Activated CD4-positive, alpha-beta T cell treated with anti-CD3 and anti-CD28 coated beads, Interleukin-10, Interleukin-2, amounts not matched to agents 100 ng/mL and 50 ng/mL, durations not matched to agents 16 hours and 8 hours (primary cell): ENCODE results near the gene CHTOP.
A peak's percentile ranks its signal among the peaks of the same experiment; 100 is the strongest.
"Not testable (repeated sequence)": the region's sequence is repeated elsewhere in the genome, so short reads cannot be mapped to it uniquely, and the experiment has no call there.

Experiments
- DNase-seq: peaks from one replicate; pipeline ENCODE4 v3.0.0-alpha.2; 2020

CHTOP gene

GRCh38 chr1:153633754-153634665, at the start of gene CHTOP:
Gene CHTOP, plus strand, starts transcription at chr1:153634066. Its CDS starts 2,523 bp downstream, at chr1:153636589.
- peak; percentile 99 for DNase-seq

- no peak for DNase-seq
These were observed 48.9 kb upstream of the CHTOP start for GRCh38 chr1:153585006-153585405.

GRCh38 chr1:153586347-153586746, 47.5 kb upstream of the CHTOP start:
- DNase-seq: no peak

GRCh38 chr1:153587314-153587713, 46.6 kb upstream of the CHTOP start:
- no peak for DNase-seq

- DNase-seq: not testable (repeated sequence)
These were observed 45.8 kb upstream of the CHTOP start for GRCh38 chr1:153588033-153588432.

- no peak for DNase-seq
These were observed 45.4 kb upstream of the CHTOP start for GRCh38 chr1:153588482-153588881.

GRCh38 chr1:153592748-153593147, 41.1 kb upstream of the CHTOP start:
- DNase-seq: no peak

GRCh38 chr1:153597206-153597605, 36.7 kb upstream of the CHTOP start:
- DNase-seq: peak; percentile 44

- peak; percentile 37 for DNase-seq
These were observed 35.3 kb upstream of the CHTOP start for GRCh38 chr1:153598309-153599172.

- no peak for DNase-seq
These were observed 34.0 kb upstream of the CHTOP start for GRCh38 chr1:153599847-153600246.

- no peak for DNase-seq
These were observed 31.1 kb upstream of the CHTOP start for GRCh38 chr1:153602749-153603148.

- no peak for DNase-seq
These were observed 27.7 kb upstream of the CHTOP start for GRCh38 chr1:153606194-153606593.

- no peak for DNase-seq
These were observed 26.5 kb upstream of the CHTOP start for GRCh38 chr1:153607381-153607780.

GRCh38 chr1:153608089-153608682, 25.7 kb upstream of the CHTOP start:
- no peak for DNase-seq

GRCh38 chr1:153608742-153609584, 24.9 kb upstream of the CHTOP start:
- DNase-seq: no peak

- DNase-seq: no peak
These were observed 24.3 kb upstream of the CHTOP start for GRCh38 chr1:153609585-153609907.

- no peak for DNase-seq
These were observed 23.5 kb upstream of the CHTOP start for GRCh38 chr1:153610334-153610733.

GRCh38 chr1:153610811-153611301, 23.0 kb upstream of the CHTOP start:
- DNase-seq: no peak

- DNase-seq: no peak
These were observed 22.5 kb upstream of the CHTOP start for GRCh38 chr1:153611356-153611755.

- DNase-seq: no peak
These were observed 21.6 kb upstream of the CHTOP start for GRCh38 chr1:153612111-153612754.

GRCh38 chr1:153612755-153613331, 21.0 kb upstream of the CHTOP start, which contains the start of gene S100A16:
Gene S100A16, minus strand, starts transcription at chr1:153613137. Its CDS starts 4,986 bp downstream, at chr1:153608151.
- no peak for DNase-seq
